NCI-H1694 (cell line): ENCODE data around the gene KLHDC10.
"Not testable (repeated sequence)": the region's sequence is repeated elsewhere in the genome, so short reads cannot be mapped to it uniquely, and the experiment has no call there.

Experiments used
- DNase-seq: peaks from one replicate; lab custom pipeline; 2025; lab: John Stamatoyannopoulos, UW

The KLHDC10 gene, protein sequence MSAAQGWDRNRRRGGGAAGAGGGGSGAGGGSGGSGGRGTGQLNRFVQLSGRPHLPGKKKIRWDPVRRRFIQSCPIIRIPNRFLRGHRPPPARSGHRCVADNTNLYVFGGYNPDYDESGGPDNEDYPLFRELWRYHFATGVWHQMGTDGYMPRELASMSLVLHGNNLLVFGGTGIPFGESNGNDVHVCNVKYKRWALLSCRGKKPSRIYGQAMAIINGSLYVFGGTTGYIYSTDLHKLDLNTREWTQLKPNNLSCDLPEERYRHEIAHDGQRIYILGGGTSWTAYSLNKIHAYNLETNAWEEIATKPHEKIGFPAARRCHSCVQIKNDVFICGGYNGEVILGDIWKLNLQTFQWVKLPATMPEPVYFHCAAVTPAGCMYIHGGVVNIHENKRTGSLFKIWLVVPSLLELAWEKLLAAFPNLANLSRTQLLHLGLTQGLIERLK

GRCh38 chr7:130069978-130070860 is at the start of gene KLHDC10:
KLHDC10 (plus strand) TSS chr7:130070534; CDS start chr7:130070644, 110 bp downstream.
- peak; percentile 99 for DNase-seq

- DNase-seq = no peak
Observed at GRCh38 chr7:130021105-130021834, 49.1 kb upstream of the KLHDC10 start.

DNA sequence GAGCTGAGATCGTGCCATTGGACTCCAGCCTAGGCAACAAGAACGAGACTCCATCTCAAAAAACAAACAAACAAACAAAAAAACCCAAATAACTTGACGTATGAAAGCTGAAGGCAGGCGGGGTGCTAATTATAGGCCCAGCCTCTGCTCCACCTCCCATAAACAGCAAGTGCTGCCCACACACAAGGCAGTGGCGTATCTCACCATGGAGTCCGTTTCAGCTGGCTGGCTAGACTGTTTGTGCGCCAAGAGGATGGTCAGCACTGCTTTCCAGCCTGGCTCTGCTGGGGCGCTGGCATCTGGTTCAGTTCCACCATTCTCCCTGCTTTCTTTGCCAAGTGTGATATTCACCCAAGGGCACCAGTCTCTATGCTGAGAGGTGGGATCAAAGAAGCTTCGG is 48.2 kb upstream of the KLHDC10 start:
- no peak for DNase-seq

DNA sequence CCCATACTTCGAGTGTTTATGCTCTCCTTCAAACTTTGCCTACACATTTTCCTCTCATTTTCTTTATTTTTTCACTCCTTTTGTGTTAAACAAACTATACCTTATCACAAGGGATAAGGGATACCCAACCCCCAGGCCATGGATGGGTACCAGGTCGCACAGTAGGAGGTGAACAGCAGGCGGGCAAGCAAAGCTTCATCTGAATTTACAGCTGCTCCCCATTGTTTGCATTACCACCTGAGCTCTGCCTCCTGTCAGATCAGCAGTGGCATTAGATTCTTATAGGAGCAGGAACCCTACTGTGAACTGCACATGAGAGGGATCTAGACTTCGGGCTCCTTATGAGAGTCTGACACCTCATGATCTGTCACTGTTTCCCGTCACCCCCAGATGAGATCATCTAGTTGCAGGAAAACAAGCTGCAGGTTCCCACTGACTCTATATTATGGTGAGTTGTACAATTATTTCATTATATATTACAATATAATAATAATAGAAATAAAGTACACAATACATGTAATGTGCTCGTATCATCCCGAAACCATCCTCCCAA is 47.6 kb upstream of the KLHDC10 start:
- DNase-seq = no peak

DNA sequence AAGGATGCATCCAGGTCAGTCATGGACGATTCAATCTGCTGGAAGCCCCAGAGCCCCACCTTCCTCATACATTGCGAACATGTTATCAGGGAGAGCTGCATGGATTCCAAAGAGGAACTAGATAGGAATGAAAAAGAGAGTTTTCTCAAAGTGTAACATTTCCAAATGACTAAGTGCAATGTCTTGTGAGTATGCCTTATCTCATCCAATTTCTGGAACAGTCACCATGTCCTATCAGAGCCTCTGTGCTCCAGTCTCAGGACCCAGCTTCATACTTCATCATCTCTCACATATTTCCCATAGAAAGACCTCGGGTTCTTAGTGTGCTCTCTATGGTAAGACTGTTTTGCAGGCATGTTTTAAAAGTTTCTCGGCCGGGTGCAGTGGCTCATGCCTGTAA is 45.9 kb upstream of the KLHDC10 start:
- no peak for DNase-seq

DNA sequence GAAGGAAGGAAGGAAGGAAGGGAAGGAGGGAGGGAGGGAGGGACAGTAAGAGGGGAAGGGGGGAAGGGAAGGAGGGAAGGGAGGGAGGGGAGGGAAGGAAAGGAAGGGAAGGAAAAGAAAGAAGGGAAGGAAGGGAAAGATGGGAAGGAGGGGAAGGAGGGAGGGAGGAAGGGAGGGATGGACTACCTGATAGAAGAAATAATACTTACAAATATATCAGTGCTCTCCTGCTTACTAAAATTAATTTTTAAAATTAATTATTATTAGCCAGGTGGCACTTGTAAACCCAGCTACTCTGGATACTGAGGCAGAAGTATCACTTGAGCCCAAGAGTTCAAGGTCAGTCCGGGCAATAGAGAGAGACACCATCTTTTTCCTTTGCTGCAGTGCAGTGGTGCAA is 37.6 kb upstream of the KLHDC10 start:
- no peak for DNase-seq

- DNase-seq = no peak
Observed at GRCh38 chr7:130037703-130038102, 32.6 kb upstream of the KLHDC10 start.

DNA sequence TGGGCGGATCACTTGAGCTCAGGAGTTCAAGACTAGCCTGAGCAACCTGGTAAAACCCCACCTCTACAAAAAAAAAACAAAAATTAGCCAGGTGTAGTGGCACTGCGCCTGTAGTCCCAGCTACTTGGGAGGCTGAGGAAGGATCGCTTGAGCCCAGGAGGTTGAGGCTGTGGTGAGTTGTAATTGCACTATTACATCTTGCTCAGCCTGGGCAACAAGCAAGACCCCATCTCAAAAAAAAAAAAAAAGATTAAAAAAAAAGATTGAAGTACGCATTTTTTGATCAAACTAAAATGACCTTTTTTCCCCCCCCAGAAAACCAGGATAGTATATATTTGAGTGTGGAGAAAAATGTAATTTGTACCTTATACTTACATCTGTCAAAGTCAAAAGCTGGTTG is 29.8 kb upstream of the KLHDC10 start:
- no peak for DNase-seq

DNA sequence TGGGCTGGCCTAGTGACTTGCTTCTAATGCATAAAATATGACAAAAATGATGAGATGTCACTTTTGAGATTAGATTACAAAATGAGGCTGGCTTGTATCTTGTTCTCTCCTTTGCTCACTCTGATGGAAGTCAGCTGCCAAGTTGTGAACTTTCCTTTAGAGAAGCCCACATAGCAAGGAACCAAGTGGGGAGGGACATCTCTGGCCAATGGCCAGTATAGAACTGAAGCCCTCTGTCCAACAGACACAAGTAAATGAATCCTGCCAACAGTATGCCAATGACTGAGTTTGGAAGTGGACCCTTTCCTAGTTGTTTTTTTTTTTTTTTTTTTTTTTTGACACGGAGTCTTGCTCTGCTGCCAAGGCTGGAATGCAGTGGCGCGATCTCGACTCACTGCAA is 22.5 kb upstream of the KLHDC10 start:
- DNase-seq = no peak

DNA sequence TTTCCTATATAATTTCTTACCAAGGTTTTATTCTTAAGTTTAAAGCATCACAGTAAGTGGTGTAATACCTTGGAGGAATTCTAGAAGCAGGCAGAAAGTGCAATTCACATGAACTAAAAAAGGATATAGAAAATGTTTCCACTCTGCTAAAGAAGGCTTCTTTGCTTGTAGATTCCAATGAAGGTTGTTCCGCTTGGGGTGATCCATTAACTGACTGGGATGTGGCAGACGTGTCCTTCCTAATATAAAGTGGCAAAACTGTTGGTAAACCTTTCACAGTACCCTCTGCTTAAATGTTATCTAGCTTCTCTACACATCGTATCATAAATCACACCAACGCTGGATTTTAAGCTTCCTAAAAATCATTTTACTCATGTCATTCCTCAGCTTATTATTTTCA is 21.4 kb upstream of the KLHDC10 start:
- DNase-seq = no peak

DNA sequence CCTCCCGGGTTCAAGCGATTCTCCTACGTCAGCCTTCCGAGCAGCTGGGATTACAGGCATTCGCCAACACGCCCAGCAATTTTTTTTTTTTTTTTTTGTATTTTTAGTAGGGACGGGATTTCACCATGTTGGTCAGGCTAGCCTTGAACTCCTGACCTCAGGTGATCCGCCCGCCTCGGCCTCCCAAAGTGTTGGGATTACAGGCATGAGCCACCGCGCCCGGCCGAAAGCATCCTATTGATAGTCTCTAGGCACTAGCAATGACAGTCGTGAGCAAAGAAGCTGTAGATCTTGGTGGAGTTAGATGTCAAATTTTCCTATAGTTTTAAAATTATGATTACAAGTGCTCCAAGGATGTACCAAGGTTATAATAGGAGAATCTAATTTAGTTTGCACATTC is 18.1 kb upstream of the KLHDC10 start:
- not testable (repeated sequence) for DNase-seq

GRCh38 chr7:130055198-130055597 is 15.1 kb upstream of the KLHDC10 start:
- DNase-seq = not testable (repeated sequence)

DNA sequence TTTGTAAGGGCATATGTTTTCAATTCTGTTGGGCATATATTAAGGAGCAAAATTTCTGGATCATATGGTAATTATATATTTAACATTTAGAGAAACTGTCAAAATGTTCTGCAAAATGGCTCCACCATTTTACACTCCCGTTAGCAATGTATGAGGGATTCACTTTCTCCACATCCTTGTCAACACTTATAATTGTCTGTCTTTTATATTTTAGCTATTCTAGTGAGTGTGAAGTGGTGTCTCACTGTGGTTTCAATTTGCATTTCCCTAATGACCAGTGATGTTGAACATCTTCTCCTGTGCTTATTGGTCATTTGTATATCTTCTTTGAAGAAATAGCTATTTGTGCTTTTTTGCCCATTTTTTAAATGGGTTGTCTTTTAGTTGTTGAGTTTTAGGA is 8.1 kb upstream of the KLHDC10 start:
- DNase-seq = no peak

GRCh38 chr7:130063036-130063435 is 7.3 kb upstream of the KLHDC10 start:
- DNase-seq = peak; percentile 51

- not testable (repeated sequence) for DNase-seq
Observed at GRCh38 chr7:130064580-130064926, 5.8 kb upstream of the KLHDC10 start.

- no peak for DNase-seq
Observed at GRCh38 chr7:130065500-130066152, 4.7 kb upstream of the KLHDC10 start.

- DNase-seq = no peak
Observed at GRCh38 chr7:130069179-130069977, 956 bp upstream of the KLHDC10 start.

DNA sequence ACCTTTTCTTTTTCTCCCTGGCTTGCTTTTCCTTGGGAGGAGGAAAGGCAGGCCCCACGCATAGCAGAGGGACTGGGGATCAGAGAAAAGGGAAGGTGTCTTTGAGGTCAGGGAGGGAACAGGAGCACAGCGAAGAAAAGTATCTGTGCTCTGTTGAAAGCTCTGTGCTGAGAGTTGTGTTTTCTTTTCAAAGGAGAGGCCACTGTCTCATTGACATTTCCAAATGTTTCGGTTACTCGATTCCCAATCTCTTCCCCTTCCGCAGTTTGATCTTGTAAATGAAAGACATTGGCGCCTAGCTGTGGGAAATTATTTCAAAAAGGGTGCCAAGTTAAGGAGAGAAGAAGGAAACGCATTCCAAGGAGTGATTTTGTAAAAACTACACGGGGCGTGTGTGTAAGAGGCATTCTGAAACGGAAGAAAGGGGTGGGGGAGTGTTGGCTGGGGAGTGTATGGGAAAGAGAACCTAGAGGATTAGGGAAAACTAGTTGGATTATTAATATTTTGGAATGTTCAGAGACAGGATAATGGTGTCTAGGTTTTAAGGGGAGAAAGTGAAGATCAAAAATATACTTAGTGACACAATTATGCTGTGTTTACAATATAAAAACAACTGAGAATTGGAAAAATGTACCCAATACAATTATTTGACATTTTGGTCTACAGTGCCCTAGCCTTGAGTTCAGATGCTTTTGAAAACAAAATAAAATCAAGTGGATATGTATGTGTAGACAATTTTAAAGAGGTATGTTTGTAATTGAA is 708 bp downstream of the KLHDC10 start:
- DNase-seq = no peak

DNA sequence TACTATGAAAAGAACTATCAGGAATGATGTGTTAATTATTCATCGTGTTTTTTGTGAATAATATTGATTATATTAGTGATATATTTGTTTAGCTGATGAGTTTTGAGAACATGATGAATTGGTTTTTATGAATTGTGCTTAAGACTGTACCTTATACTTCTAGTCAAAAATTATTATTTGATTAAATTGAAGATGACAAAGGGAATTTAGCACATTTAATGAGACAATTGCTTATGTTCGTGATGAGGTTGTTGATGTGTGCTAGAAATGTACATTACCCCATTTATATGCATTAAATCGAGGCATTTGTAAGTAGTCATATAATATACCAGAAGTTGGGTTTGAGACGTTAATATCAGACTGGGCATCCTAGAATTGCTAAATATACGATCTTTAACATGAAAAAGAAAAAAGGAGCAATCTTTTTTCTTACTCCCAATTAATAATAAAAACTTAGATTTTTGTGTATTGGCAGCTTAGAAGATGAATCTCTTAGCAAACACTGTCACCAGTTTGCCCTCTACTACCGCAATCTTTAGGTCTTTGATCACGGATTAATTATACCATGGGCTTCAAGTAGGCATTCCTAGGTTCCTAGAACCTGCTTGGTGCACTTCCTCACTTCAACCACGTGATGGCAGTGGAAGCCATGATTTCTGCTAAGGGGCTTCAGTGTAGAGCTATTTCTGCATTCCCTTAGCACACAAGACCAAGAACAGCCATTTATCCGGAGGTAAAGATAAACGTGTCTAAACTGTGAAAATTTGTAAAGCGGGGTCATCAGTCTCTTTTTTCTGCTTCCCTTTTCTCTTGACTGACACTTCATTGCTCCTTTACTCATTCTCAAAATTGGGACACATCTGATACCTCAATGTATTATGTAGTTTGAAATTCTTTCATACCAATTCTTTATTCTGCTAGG is 1.6 kb downstream of the KLHDC10 start:
- DNase-seq = peak; percentile 94
